PC-3 (cell line): ENCODE measurements around the gene CDC42EP3. TPM values are rescaled to one million over a fixed set of nuclear protein-coding genes. Genes with fewer than 3 reads are reported as not detected.
A peak's percentile ranks its signal among the peaks of the same experiment; 100 is the strongest.

Experiments used
- ATAC-seq: fragments of 200-7000 bp; cut with Tn5 transposase; 2 replicates; pipeline ENCODE4 v1.9.1; 2020; ENCODE audit warnings: mild to moderate bottlenecking, moderate library complexity
- BruUV-seq: library from RNA; stranded (reverse); fragments of 400-500 nt; replicated peaks from 2 replicates; lab custom pipeline; 2021; lab: Mats Ljungman, UMichigan
- CTCF ChIA-PET: fragments of 300-600 bp; sonication (Branson Sonifier 250); formaldehyde crosslinking; loops from one replicate; lab custom pipeline; 2022; ENCODE audit warnings: antibody characterized with exemption; lab: Charles Lee
- POLR2A ChIA-PET: fragments of 300-600 bp; sonication (Branson Sonifier 250); formaldehyde crosslinking; loops from one replicate; lab custom pipeline; 2022; ENCODE audit warnings: antibody characterized with exemption; ENCODE audit not compliant: unreplicated experiment; lab: Charles Lee
- DNase-seq: peaks from one replicate; pipeline ENCODE4 v3.0.0-alpha.2; 2015
- H2AFZ ChIP-seq: fragments of 300-600 bp; sonication (generic); 2 replicates; pipeline ENCODE4 v1.6.0; 2016; ENCODE audit warnings: antibody characterized with exemption, low read length
- H3F3A ChIP-seq: fragments of 300-600 bp; sonication (generic); one replicate; pipeline ENCODE4 v1.6.0; 2017; ENCODE audit warnings: antibody characterized with exemption, low read length, control low read depth, mild to moderate bottlenecking; ENCODE audit not compliant: unreplicated experiment
- H3K27ac ChIP-seq: fragments of 300-600 bp; sonication (generic); 2 replicates; pipeline ENCODE4 v1.5.1; 2016; ENCODE audit warnings: mild to moderate bottlenecking, low read length
- H3K27me3 ChIP-seq: fragments of 300-600 bp; sonication (generic); 2 replicates; pipeline ENCODE4 v1.6.1; 2016; ENCODE audit warnings: low read length, mixed read lengths
- H3K36me3 ChIP-seq: fragments of 300-600 bp; sonication (generic); 2 replicates; pipeline ENCODE4 v1.6.1; 2016; ENCODE audit warnings: low read depth, mixed run types, low read length, mixed read lengths
- H3K4me1 ChIP-seq: fragments of 300-600 bp; sonication (generic); 2 replicates; pipeline ENCODE4 v1.5.1; 2016; ENCODE audit warnings: low read length; ENCODE audit not compliant: insufficient read depth
- H3K4me2 ChIP-seq: fragments of 300-600 bp; sonication (generic); 2 replicates; pipeline ENCODE4 v1.6.0; 2016; ENCODE audit warnings: low read length
- H3K4me3 ChIP-seq: fragments of 300-600 bp; sonication (generic); 2 replicates; pipeline ENCODE4 v1.5.1; 2016; ENCODE audit warnings: mild to moderate bottlenecking, low read length, mixed read lengths
- H3K79me2 ChIP-seq: fragments of 300-600 bp; sonication (generic); 2 replicates; pipeline ENCODE4 v1.6.1; 2017; ENCODE audit warnings: low read length, mixed read lengths
- H3K9ac ChIP-seq: fragments of 300-600 bp; sonication (generic); 2 replicates; pipeline ENCODE4 v1.6.0; 2016; ENCODE audit warnings: mild to moderate bottlenecking, low read length
- H3K9me2 ChIP-seq: fragments of 300-600 bp; sonication (generic); replicated peaks from 2 replicates; pipeline ENCODE4 v1.6.1; 2016; ENCODE audit warnings: mixed run types, low read length, mixed read lengths
- H3K9me3 ChIP-seq: fragments of 300-600 bp; sonication (generic); 2 replicates; pipeline ENCODE4 v1.6.1; 2016; ENCODE audit warnings: low read length, mixed read lengths
- H4K20me1 ChIP-seq: fragments of 300-600 bp; sonication (generic); 2 replicates; pipeline ENCODE4 v1.6.1; 2016; ENCODE audit warnings: low read length, mixed read lengths
- CTCF ChIP-seq: fragments of 300-600 bp; sonication (generic); conservative IDR thresholded peaks from 2 replicates; pipeline ENCODE4 v1.5.1; 2017; ENCODE audit warnings: antibody characterized with exemption, low read depth, mild to moderate bottlenecking, low read length
- EZH2 ChIP-seq: fragments of 300-600 bp; sonication (generic); IDR thresholded peaks from one replicate; pipeline ENCODE4 v1.6.1; 2017; ENCODE audit warnings: antibody characterized with exemption, mild to moderate bottlenecking, low read length; ENCODE audit not compliant: unreplicated experiment
- EZH2phosphoT487 ChIP-seq: fragments of 300-600 bp; sonication (generic); IDR thresholded peaks from 2 replicates; pipeline ENCODE4 v1.6.1; 2018; ENCODE audit warnings: mild to moderate bottlenecking, antibody characterized with exemption, low read length, borderline replicate concordance
- intact Hi-C: fragments of 100-400 bp; cut with micrococcal nuclease; formaldehyde crosslinking; loops from 2 replicates; pipeline ENCODE4 v1.9.0; 2023
- total RNA-seq: library from RNA; depleted of rRNA; stranded (reverse); fragments of >200 nt; gene quantifications from 2 replicates; pipeline ENCODE4 v1.2.3, GENCODE V29; 2014

CDC42EP3 gene
- total RNA-seq, 1 experiment from 2014 or later = 28.4 TPM

- no peaks in the 10 kb centered on the region for H3F3A ChIP-seq
- no peak overlapping the region for H3K9ac ChIP-seq
- no peak overlapping the region for H3K27ac ChIP-seq
- CTCF ChIA-PET = no interaction called here
- H3K4me2 ChIP-seq = no peak overlapping the region
- BruUV-seq = no TSS peak
- H3K36me3 ChIP-seq = no peaks in the 10 kb centered on the region
- peaks cover 14% of the 10 kb centered on the region for H3K79me2 ChIP-seq
- POLR2A ChIA-PET = no interaction called here
- H2AFZ ChIP-seq = no peak overlapping the region
- TF ChIP-seq CTCF = no peak
- H3K9me3 ChIP-seq = no peaks in the 10 kb centered on the region
- no peak overlapping the region for H3K4me3 ChIP-seq
- DNase-seq (no peak), ATAC-seq (no peak)
- H3K4me1 ChIP-seq = peaks cover 25% of the 10 kb centered on the region
- no peaks in the 10 kb centered on the region for H3K27me3 ChIP-seq
- H3K9me2 ChIP-seq = no peaks in the 10 kb centered on the region
- intact Hi-C loops = loop anchor here (5.0 to 10.0 kb wide), 2 partner anchors 107 to 200 kb away; no protein-coding TSS in a partner anchor
- peaks cover 9% of the 10 kb centered on the region for H4K20me1 ChIP-seq
These were observed 3.5 kb upstream of the CDC42EP3 start for GRCh38 chr2:37674946-37675345.

GRCh38 chr2:37672870-37673184 lies 1.4 kb upstream of the CDC42EP3 start:
- H3K9ac ChIP-seq = peak overlapping the region; percentile 68
- BruUV-seq = TSS peak; percentile 63
- H3K27ac ChIP-seq = no peak overlapping the region
- POLR2A ChIA-PET = interaction anchor here (0.6 kb wide), 2 partner anchors 26 to 40 kb away, joined by 3 to 11 read pairs; no protein-coding TSS in a partner anchor
- H3K9me2 ChIP-seq = no peaks in the 10 kb centered on the region
- ATAC-seq = no peak
- TF ChIP-seq EZH2 (no peak), EZH2phosphoT487 (no peak), CTCF (no peak)
- H3K79me2 ChIP-seq = peaks cover 36% of the 10 kb centered on the region
- H3F3A ChIP-seq = no peaks in the 10 kb centered on the region
- H3K27me3 ChIP-seq = no peaks in the 10 kb centered on the region
- peak overlapping the region; percentile 90 for H3K4me3 ChIP-seq
- H4K20me1 ChIP-seq = peaks cover 26% of the 10 kb centered on the region
- DNase-seq = no peak
- CTCF ChIA-PET = interaction anchor here (0.6 kb wide), 1 partner anchor 111 kb away, joined by 3 read pairs; no protein-coding TSS in a partner anchor
- no peaks in the 10 kb centered on the region for H3K9me3 ChIP-seq
- H3K36me3 ChIP-seq = no peaks in the 10 kb centered on the region
- H3K4me1 ChIP-seq = peaks cover 35% of the 10 kb centered on the region
- intact Hi-C loops = loop anchor here (1.0 to 10.0 kb wide), 4 partner anchors 109 to 259 kb away; no protein-coding TSS in a partner anchor
- peak overlapping the region; percentile 98 for H2AFZ ChIP-seq
- H3K4me2 ChIP-seq = peak overlapping the region; percentile 87

GRCh38 chr2:37672104-37672869 lies 845 bp upstream of the CDC42EP3 start:
- peaks cover 26% of the 10 kb centered on the region for H4K20me1 ChIP-seq
- H3K4me3 ChIP-seq = peak overlapping the region; percentile 90
- peak overlapping the region; percentile 87 for H3K4me2 ChIP-seq
- intact Hi-C loops = loop anchor here (1.0 to 10.0 kb wide), 4 partner anchors 110 to 258 kb away; no protein-coding TSS in a partner anchor
- peaks cover 35% of the 10 kb centered on the region for H3K4me1 ChIP-seq
- no peaks in the 10 kb centered on the region for H3K9me3 ChIP-seq
- DNase-seq = peak; percentile 81
- CTCF ChIA-PET = interaction anchor here (0.6 to 1.2 kb wide), 3 partner anchors 110 to 258 kb away, joined by 3 to 4 read pairs (median 3); no protein-coding TSS in a partner anchor
- H2AFZ ChIP-seq = peak overlapping the region; percentile 98
- H3K27ac ChIP-seq = 0 out of 2 replicates have a peak overlapping the region, but pooled peaks have one; percentile 2
- H3K79me2 ChIP-seq = peaks cover 41% of the 10 kb centered on the region
- H3K9ac ChIP-seq = peak overlapping the region; percentile 68
- no TSS peak for BruUV-seq
- H3K9me2 ChIP-seq = no peaks in the 10 kb centered on the region
- peak; percentile 40 for ATAC-seq
- no peaks in the 10 kb centered on the region; the same call in 1 of the 2 replicates for H3K36me3 ChIP-seq
- no peaks in the 10 kb centered on the region for H3F3A ChIP-seq
- no peaks in the 10 kb centered on the region for H3K27me3 ChIP-seq
- TF ChIP-seq EZH2phosphoT487 (no peak), CTCF (no peak), EZH2 (no peak)
- POLR2A ChIA-PET = interaction anchor here (0.6 kb wide), 4 partner anchors 26 to 605 kb away, joined by 3 to 11 read pairs (median 4); no protein-coding TSS in a partner anchor
